ENCODE results near the gene ZBTB32.

Gene ZBTB32

GRCh38 chr19:35696835-35697234 is 7.5 kb upstream of the ZBTB32 start:
- Histone ChIP-seq H3K36me3 (ENCODE audit: insufficient read depth, low read length) (no peaks in the 10 kb centered on the region), H3K9ac (ENCODE audit: low read length) (no peak overlapping the region), H3K27ac (ENCODE audit: low read depth, low read length) (no peak overlapping the region), H3K4me3 (ENCODE audit: low read depth in 1 of 2, low read length in 2 of 2) (no peak overlapping the region), H3K4me1 (ENCODE audit: insufficient read depth, low read length) (no peaks in the 10 kb centered on the region), H3K27me3 (ENCODE audit: control insufficient read depth in 1 of 2, insufficient read depth in 2 of 2, low read length in 2 of 2) (no peaks in the 10 kb centered on the region), H3K9me3 (ENCODE audit: low read length) (no peaks in the 10 kb centered on the region)

GRCh38 chr19:35702223-35703012 is 1.9 kb upstream of the ZBTB32 start:
- H3K27ac ChIP-seq (ENCODE audit: low read depth, low read length) = peak overlapping the region; percentile 24
- no peaks in the 10 kb centered on the region for H3K27me3 ChIP-seq (ENCODE audit: control insufficient read depth in 1 of 2, insufficient read depth in 2 of 2, low read length in 2 of 2)
- no peaks in the 10 kb centered on the region for H3K36me3 ChIP-seq (ENCODE audit: insufficient read depth, low read length)
- H3K9ac ChIP-seq (ENCODE audit: low read length) = peak overlapping the region; percentile 27
- H3K4me1 ChIP-seq (ENCODE audit: insufficient read depth, low read length) = peaks cover 4% of the 10 kb centered on the region
- H3K9me3 ChIP-seq (ENCODE audit: low read length) = no peaks in the 10 kb centered on the region
- H3K4me3 ChIP-seq (ENCODE audit: low read depth in 1 of 2, low read length in 2 of 2) = peak overlapping the region; percentile 48 to 91

GRCh38 chr19:35703343-35703742 is 1.0 kb upstream of the ZBTB32 start:
- H3K27me3 ChIP-seq (ENCODE audit: control insufficient read depth in 1 of 2, insufficient read depth in 2 of 2, low read length in 2 of 2) = no peaks in the 10 kb centered on the region
- H3K4me3 ChIP-seq (ENCODE audit: low read depth in 1 of 2, low read length in 2 of 2) = no peak overlapping the region
- no peaks in the 10 kb centered on the region for H3K36me3 ChIP-seq (ENCODE audit: insufficient read depth, low read length)
- no peak overlapping the region for H3K27ac ChIP-seq (ENCODE audit: low read depth, low read length)
- no peak overlapping the region for H3K9ac ChIP-seq (ENCODE audit: low read length)
- H3K9me3 ChIP-seq (ENCODE audit: low read length) = no peaks in the 10 kb centered on the region
- H3K4me1 ChIP-seq (ENCODE audit: insufficient read depth, low read length) = peaks cover 4% of the 10 kb centered on the region

GRCh38 chr19:35708391-35708790 is 4.0 kb downstream of the ZBTB32 start:
- H3K9ac ChIP-seq (ENCODE audit: low read length) = no peak overlapping the region
- no peaks in the 10 kb centered on the region for H3K36me3 ChIP-seq (ENCODE audit: insufficient read depth, low read length)

DNA sequence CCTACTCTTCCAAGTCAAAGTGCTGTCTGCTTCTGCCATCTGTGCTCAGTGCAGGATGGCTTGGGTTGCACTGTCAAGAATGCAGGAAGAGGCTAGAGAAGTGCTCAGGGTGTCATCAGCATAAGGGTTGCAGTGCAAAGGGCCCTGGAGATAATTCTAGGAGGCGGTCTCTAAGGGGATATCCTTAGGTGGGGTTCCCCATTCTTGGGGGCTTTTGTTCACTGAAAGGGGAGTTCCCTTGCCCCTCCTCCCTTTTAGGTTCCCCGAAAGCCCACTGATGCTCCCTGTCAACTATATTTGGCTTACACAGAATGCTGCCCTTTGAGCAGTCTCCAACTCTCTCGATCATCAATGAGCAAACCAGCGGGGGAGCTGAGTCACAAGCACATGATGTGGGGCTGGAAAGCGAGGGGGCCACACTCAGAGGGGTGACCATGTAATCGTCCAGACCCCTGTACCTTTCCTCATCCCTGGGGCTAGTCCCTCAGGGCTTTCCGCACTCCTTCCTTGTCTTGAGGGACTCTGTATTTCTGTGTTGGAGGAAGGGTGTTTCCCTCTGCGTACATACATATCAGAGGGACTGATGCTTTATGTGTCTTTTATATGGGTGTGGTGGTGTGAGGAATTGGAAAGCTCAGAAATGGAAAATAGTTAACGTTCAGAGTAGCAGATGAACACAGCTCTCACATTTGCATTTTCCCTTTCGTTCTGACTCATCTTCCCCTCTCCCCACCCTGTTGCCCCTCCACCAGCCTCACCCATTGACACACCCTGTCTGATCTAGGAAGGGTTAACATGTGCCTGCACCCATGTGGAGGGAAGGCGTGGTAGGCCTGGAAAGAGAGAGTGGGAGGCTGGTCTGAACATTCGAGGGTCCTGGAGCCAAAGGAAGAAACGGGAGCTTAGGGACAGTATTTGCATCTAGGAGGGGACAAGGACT is 6.7 kb downstream of the ZBTB32 start:
- Histone ChIP-seq H3K9me3 (ENCODE audit: low read length) (no peaks in the 10 kb centered on the region), H3K27ac (ENCODE audit: low read depth, low read length) (no peak overlapping the region), H3K4me3 (ENCODE audit: low read depth in 1 of 2, low read length in 2 of 2) (no peak overlapping the region), H3K4me1 (ENCODE audit: insufficient read depth, low read length) (peaks cover 7% of the 10 kb centered on the region), H3K36me3 (ENCODE audit: insufficient read depth, low read length) (no peaks in the 10 kb centered on the region), H3K9ac (ENCODE audit: low read length) (no peak overlapping the region), H3K27me3 (ENCODE audit: control insufficient read depth in 1 of 2, insufficient read depth in 2 of 2, low read length in 2 of 2) (no peaks in the 10 kb centered on the region)

More at GRCh38 chr19:35708391-35708790, 4.0 kb downstream of the ZBTB32 start:
- Histone ChIP-seq H3K9me3 (ENCODE audit: low read length) (no peaks in the 10 kb centered on the region), H3K4me3 (ENCODE audit: low read depth in 1 of 2, low read length in 2 of 2) (no peak overlapping the region), H3K4me1 (ENCODE audit: insufficient read depth, low read length) (no peaks in the 10 kb centered on the region), H3K27me3 (ENCODE audit: control insufficient read depth in 1 of 2, insufficient read depth in 2 of 2, low read length in 2 of 2) (no peaks in the 10 kb centered on the region), H3K27ac (ENCODE audit: low read depth, low read length) (no peak overlapping the region)

GRCh38 chr19:35712567-35713505 is 8.5 kb downstream of the ZBTB32 start:
- H3K4me1 ChIP-seq (ENCODE audit: insufficient read depth, low read length) = peaks cover 10% of the 10 kb centered on the region
- H3K9me3 ChIP-seq (ENCODE audit: low read length) = no peaks in the 10 kb centered on the region
- no peaks in the 10 kb centered on the region for H3K36me3 ChIP-seq (ENCODE audit: insufficient read depth, low read length)
- no peaks in the 10 kb centered on the region for H3K27me3 ChIP-seq (ENCODE audit: control insufficient read depth in 1 of 2, insufficient read depth in 2 of 2, low read length in 2 of 2)
- no peak overlapping the region for H3K9ac ChIP-seq (ENCODE audit: low read length)
- H3K27ac ChIP-seq (ENCODE audit: low read depth, low read length) = no peak overlapping the region
- no peak overlapping the region for H3K4me3 ChIP-seq (ENCODE audit: low read depth in 1 of 2, low read length in 2 of 2)

DNA sequence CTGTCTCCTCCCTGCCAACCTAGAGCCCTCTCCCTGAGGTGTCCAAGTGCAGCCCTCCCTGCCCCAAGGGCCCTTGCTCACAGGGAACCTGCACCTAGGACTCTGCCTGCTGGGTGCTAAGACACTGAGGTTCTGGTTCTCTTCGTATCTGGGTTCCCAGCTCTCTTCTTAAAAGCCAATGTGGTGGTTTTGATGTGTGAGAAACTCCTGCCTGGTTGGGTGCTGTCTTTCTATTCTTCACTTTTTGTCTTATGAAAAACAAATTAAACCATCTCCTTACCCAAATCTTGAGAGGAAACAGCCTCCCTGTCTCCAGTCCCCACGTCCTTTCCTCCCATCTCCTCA is 9.1 kb downstream of the ZBTB32 start:
- H3K9me3 ChIP-seq (ENCODE audit: low read length) = no peaks in the 10 kb centered on the region
- H3K4me3 ChIP-seq (ENCODE audit: low read depth in 1 of 2, low read length in 2 of 2) = no peak overlapping the region

DNA sequence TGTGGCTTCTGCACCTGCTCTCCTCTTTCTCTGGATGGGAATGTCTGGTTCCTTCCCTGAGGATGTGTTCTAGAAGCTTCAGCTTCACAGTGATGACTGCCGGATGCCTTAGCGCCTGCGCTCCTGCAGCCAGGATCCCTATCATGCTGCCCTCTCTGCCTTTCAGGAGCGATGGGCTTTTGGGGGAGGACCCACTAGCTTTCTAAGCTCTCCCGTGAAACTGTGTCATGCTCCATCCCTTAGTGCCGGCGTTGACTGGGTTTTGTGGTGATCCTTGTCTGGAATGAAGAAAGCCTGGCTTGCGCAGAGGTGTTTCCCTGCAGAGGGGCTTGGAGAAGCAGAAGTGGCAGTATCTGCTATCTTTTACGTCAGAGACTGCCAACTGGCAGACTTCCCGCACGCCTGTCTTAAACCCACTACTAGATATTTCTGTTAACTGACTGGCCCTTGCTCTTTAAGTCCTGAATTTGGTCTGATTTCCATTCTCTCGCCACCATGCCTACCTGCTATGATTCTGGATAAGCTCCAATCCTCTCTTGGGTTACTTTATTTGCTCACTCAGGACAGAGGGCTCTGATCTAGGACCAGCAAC is 9.6 kb downstream of the ZBTB32 start:
- no peak overlapping the region for H3K4me3 ChIP-seq (ENCODE audit: low read depth in 1 of 2, low read length in 2 of 2)
- no peak overlapping the region for H3K27ac ChIP-seq (ENCODE audit: low read depth, low read length)
- no peaks in the 10 kb centered on the region for H3K9me3 ChIP-seq (ENCODE audit: low read length)
- H3K27me3 ChIP-seq (ENCODE audit: control insufficient read depth in 1 of 2, insufficient read depth in 2 of 2, low read length in 2 of 2) = no peaks in the 10 kb centered on the region
- H3K9ac ChIP-seq (ENCODE audit: low read length) = no peak overlapping the region
- no peaks in the 10 kb centered on the region for H3K36me3 ChIP-seq (ENCODE audit: insufficient read depth, low read length)
- peaks cover 14% of the 10 kb centered on the region for H3K4me1 ChIP-seq (ENCODE audit: insufficient read depth, low read length)

More for the DNA sequence above, 9.1 kb downstream of the ZBTB32 start:
- H3K27ac ChIP-seq (ENCODE audit: low read depth, low read length) = no peak overlapping the region
- H3K4me1 ChIP-seq (ENCODE audit: insufficient read depth, low read length) = peaks cover 10% of the 10 kb centered on the region
- no peaks in the 10 kb centered on the region for H3K36me3 ChIP-seq (ENCODE audit: insufficient read depth, low read length)
- no peak overlapping the region for H3K9ac ChIP-seq (ENCODE audit: low read length)
- no peaks in the 10 kb centered on the region for H3K27me3 ChIP-seq (ENCODE audit: control insufficient read depth in 1 of 2, insufficient read depth in 2 of 2, low read length in 2 of 2)

DNA sequence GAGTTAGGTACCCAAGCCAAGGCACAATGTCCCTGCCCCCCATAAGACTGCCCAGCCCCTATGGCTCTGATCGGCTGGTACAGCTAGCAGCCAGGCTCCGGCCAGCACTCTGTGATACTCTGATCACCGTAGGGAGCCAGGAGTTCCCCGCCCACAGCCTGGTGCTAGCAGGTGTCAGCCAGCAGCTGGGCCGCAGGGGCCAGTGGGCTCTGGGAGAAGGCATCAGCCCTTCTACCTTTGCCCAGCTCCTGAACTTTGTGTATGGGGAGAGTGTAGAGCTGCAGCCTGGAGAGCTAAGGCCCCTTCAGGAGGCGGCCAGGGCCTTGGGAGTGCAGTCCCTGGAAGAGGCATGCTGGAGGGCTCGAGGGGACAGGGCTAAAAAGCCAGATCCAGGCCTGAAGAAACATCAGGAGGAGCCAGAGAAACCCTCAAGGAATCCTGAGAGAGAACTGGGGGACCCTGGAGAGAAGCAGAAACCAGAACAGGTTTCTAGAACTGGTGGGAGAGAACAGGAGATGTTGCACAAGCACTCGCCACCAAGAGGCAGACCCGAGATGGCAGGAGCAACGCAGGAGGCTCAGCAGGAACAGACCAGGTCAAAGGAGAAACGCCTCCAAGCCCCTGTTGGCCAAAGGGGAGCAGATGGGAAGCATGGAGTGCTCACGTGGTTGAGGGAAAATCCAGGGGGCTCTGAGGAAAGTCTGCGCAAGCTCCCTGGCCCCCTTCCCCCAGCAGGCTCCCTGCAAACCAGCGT is 10.4 kb downstream of the ZBTB32 start:
- no peak overlapping the region for H3K4me3 ChIP-seq (ENCODE audit: low read depth in 1 of 2, low read length in 2 of 2)
- H3K27me3 ChIP-seq (ENCODE audit: control insufficient read depth in 1 of 2, insufficient read depth in 2 of 2, low read length in 2 of 2) = no peaks in the 10 kb centered on the region
- no peaks in the 10 kb centered on the region for H3K9me3 ChIP-seq (ENCODE audit: low read length)
- no peak overlapping the region for H3K27ac ChIP-seq (ENCODE audit: low read depth, low read length)
- H3K4me1 ChIP-seq (ENCODE audit: insufficient read depth, low read length) = peaks cover 21% of the 10 kb centered on the region
- H3K36me3 ChIP-seq (ENCODE audit: insufficient read depth, low read length) = peaks cover 2% of the 10 kb centered on the region
- no peak overlapping the region for H3K9ac ChIP-seq (ENCODE audit: low read length)

- no peaks in the 10 kb centered on the region for H3K9me3 ChIP-seq (ENCODE audit: low read length)
- H3K4me3 ChIP-seq (ENCODE audit: low read depth in 1 of 2, low read length in 2 of 2) = peak overlapping the region in 1 of 2 donors; percentile 77
- H3K36me3 ChIP-seq (ENCODE audit: insufficient read depth, low read length) = peaks cover 8% of the 10 kb centered on the region
- H3K27ac ChIP-seq (ENCODE audit: low read depth, low read length) = peak overlapping the region; percentile 90
- H3K27me3 ChIP-seq (ENCODE audit: control insufficient read depth in 1 of 2, insufficient read depth in 2 of 2, low read length in 2 of 2) = no peaks in the 10 kb centered on the region
- peak overlapping the region; percentile 61 for H3K9ac ChIP-seq (ENCODE audit: low read length)
- H3K4me1 ChIP-seq (ENCODE audit: insufficient read depth, low read length) = peaks cover 21% of the 10 kb centered on the region
These were observed 11.0 kb downstream of the ZBTB32 start for GRCh38 chr19:35715355-35715809.
